ENCODE data around the gene ALDH1A1. TPM values are rescaled to one million over a fixed set of nuclear protein-coding genes. Genes with fewer than 3 reads are reported as not detected.

Gene ALDH1A1
- total RNA-seq, 2 donors from 2014 or later = 185 to 235 TPM

GRCh38 chr9:72980600-72981265, 27.9 kb upstream of the ALDH1A1 start:
- intact Hi-C loops (cut with DNase I) = no loop called here
- no peak for DNase-seq (ENCODE audit: low spot score)

GRCh38 chr9:72980183-72980582, 27.3 kb upstream of the ALDH1A1 start:
- intact Hi-C loops (cut with DNase I) = no loop called here
- no peak for DNase-seq (ENCODE audit: low spot score)

GRCh38 chr9:72979405-72980100, 26.7 kb upstream of the ALDH1A1 start:
- DNase-seq (ENCODE audit: low spot score) = no peak
- intact Hi-C loops (cut with DNase I) = no loop called here

DNA sequence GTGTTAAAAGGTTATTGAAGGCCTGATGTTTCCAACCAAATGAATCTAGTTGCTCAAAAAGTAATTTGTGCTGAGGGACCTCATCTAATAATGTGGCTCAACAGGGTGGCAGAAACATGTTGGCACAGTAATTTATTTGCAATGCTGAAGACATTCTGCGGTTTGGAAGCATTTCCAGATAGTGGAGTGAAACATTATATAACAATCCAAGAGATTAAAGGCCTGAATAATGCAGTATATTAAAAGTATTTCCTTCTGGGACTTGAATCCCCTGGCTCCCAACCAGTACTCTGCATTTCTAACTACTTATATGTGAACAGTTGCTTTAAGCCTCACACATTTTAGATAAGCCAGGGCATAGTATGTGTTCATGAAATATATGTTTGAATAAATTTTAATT, 25.9 kb upstream of the ALDH1A1 start:
- intact Hi-C loops (cut with DNase I) = no loop called here
- no peak for DNase-seq (ENCODE audit: low spot score)

- intact Hi-C loops (cut with DNase I) = no loop called here
- DNase-seq (ENCODE audit: low spot score) = no peak
Observed at GRCh38 chr9:72977670-72978069, 24.8 kb upstream of the ALDH1A1 start.

- intact Hi-C loops (cut with DNase I) = no loop called here
- no peak for DNase-seq (ENCODE audit: low spot score)
Observed at GRCh38 chr9:72974501-72974900, 21.6 kb upstream of the ALDH1A1 start.

DNA sequence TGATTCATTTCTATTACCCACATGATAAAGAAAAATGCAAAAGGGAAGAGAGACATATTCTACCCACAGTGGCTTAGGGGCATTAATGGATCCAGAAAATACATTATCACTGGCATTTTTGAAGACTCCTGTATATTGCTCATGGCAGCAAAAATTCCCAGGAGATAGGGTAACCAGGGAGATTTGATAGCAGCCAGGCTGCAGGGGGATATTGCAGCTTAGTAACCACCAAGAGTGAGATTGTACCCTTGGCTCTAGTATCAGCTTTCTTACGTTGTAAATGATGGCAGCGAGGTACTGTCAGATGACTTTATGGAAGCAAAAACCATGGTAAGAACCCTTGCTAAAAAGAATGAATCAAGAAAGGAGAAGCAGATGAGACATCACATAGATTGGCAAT, 19.8 kb upstream of the ALDH1A1 start:
- intact Hi-C loops (cut with DNase I) = no loop called here
- DNase-seq (ENCODE audit: low spot score) = no peak

DNA sequence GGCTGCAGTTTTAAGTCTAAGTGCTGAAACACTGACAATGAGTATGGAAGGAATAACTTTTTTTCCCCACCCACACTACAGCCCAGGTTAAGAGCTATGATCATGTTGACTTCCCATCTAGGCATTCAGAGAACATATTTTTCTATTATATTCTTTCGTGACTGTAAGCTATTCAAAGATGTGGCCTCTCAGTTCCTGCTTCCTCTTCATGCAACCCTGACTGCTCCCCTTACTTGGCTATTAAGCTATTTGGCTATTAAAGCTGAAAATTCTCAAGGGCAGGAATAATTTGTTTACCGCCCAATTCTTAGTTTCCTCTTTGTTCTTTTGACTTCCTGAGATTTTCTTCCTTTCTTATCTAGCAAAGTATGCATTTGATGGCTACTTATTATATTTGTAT, 18.6 kb upstream of the ALDH1A1 start:
- DNase-seq (ENCODE audit: low spot score) = no peak
- intact Hi-C loops (cut with DNase I) = no loop called here

GRCh38 chr9:72960446-72960845, 7.6 kb upstream of the ALDH1A1 start:
- DNase-seq (ENCODE audit: low spot score) = no peak
- intact Hi-C loops (cut with DNase I) = no loop called here

- no peak for DNase-seq (ENCODE audit: low spot score)
- intact Hi-C loops (cut with DNase I) = no loop called here
Observed at GRCh38 chr9:72958485-72959281, 5.8 kb upstream of the ALDH1A1 start.

GRCh38 chr9:72955571-72955970, 2.7 kb upstream of the ALDH1A1 start:
- no peak for DNase-seq (ENCODE audit: low spot score)
- intact Hi-C loops (cut with DNase I) = no loop called here

DNA sequence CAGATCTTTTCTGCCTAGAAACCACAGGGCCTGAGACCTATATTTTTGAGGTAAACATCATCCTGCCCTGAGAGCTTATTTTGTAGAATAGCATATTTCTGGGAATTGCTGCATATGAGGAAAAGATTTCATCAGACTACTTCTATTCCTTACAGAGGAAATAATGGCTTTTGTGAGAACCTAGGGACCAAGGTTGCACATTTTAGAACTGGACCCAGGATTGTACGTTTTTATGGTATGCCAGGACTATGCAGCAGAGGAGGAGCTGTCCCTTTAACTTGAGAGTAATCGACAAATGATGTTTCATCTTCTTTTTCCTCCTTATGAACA, 2.2 kb upstream of the ALDH1A1 start:
- DNase-seq (ENCODE audit: low spot score) = no peak
- intact Hi-C loops (cut with DNase I) = no loop called here

GRCh38 chr9:72954431-72955125, 1.7 kb upstream of the ALDH1A1 start:
- DNase-seq (ENCODE audit: low spot score) = peak; percentile 67
- intact Hi-C loops (cut with DNase I) = no loop called here

DNA sequence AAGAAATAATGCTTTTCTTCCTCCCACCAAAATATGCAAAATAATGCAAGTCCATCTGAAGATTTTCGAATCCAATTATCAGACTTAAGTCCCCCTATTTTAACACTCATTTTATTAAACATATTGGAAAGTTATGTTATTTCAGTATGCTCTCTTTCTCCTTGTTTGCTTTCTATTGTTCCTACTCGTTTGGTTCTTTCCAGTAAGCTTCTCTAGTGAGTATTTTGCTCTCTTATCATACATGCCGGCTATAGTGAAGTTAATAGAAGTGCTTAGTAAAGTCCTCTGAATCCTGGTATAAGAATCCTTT, 517 bp downstream of the ALDH1A1 start:
- intact Hi-C loops (cut with DNase I) = no loop called here
- DNase-seq (ENCODE audit: low spot score) = no peak

GRCh38 chr9:72951520-72952380, 1.1 kb downstream of the ALDH1A1 start:
- intact Hi-C loops (cut with DNase I) = no loop called here
- DNase-seq (ENCODE audit: low spot score) = no peak

DNA sequence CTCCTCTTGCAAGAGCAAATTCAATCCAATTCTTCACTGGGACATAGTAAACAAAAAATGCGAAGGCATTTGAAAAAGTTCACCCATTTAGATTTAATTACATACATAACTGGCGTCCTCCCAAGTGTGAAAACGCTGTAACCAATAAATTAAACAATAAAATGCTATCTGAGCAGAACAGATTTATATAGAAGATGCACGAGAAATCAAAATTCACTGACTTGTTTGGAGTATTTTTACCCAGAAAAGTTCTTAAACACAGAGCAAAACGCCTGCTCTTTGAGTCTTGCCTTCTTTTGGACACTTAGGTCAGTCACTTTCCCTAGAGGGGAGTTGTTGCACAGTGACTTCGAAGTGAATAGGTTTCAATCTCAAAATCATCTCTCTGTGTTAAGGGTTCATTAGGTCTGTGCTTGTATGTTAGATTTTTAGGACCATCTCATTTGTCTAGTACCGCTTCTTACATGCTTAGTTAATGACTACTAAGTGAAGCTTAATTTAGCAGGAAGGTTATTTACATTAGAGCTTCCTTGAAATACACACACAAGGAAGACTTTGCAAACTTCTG, 1.9 kb downstream of the ALDH1A1 start:
- intact Hi-C loops (cut with DNase I) = no loop called here
- DNase-seq (ENCODE audit: low spot score) = no peak

- intact Hi-C loops (cut with DNase I) = loop anchor here in 1 of 2 donors (10.0 kb wide), 1 partner anchor 65 kb away; no protein-coding TSS in a partner anchor
- DNase-seq (ENCODE audit: low spot score) = no peak
Observed at GRCh38 chr9:72949918-72950325, 2.9 kb downstream of the ALDH1A1 start.

GRCh38 chr9:72949244-72949582, 3.6 kb downstream of the ALDH1A1 start:
- no peak for DNase-seq (ENCODE audit: low spot score)
- intact Hi-C loops (cut with DNase I) = loop anchor here in 1 of 2 donors (10.0 kb wide), 1 partner anchor 66 kb away; no protein-coding TSS in a partner anchor
